ENCODE data around the gene FAM43A. TPM values are rescaled to one million over a fixed set of nuclear protein-coding genes. Genes with fewer than 3 reads are reported as not detected.

The FAM43A gene
- polyA plus RNA-seq, 1 donor, result 5.1 TPM

Other genes starting within 250 kb of the FAM43A start
- gene ATP13A3, start 198.9 kb upstream of the FAM43A start, polyA plus RNA-seq, result 64.6 TPM
- 18.5 TPM for gene TMEM44, start 52.5 kb upstream of the FAM43A start, polyA plus RNA-seq
- 60.3 TPM for gene LSG1, start 13.7 kb upstream of the FAM43A start, polyA plus RNA-seq